Prostate gland (tissue), 2 donors: ENCODE data around the gene CEP104. TPM values are rescaled to one million over a fixed set of nuclear protein-coding genes. Genes with fewer than 3 reads are reported as not detected.

Experiments
- DNase-seq: peaks from one replicate; pipeline ENCODE4 v3.0.0-alpha.2; 2019; ENCODE audit warnings: low spot score
- H3K27ac ChIP-seq, 2 donors: fragments of 200-600 bp; sonication (generic); 2 replicates each; pipeline ENCODE4 v1.5.1; 2017 to 2019
- H3K27me3 ChIP-seq: fragments of 200-600 bp; sonication (generic); replicated peaks from 2 replicates; pipeline ENCODE4 v1.5.1; 2019; ENCODE audit not compliant: insufficient read depth
- H3K36me3 ChIP-seq, 2 donors: fragments of 200-600 bp; sonication (generic); 1 replicate in 1 of 2; 2 replicates in 1 of 2; pipeline versions ENCODE4 v1.5.1 to v1.8.1; 2017 to 2019
- H3K4me1 ChIP-seq: fragments of 200-600 bp; sonication (generic); replicated peaks from 2 replicates; pipeline ENCODE4 v1.5.1; 2019
- H3K4me3 ChIP-seq, 2 donors: fragments of 200-600 bp; sonication (generic); 2 replicates each; pipeline ENCODE4 v1.5.1; 2017 to 2019
- H3K9me3 ChIP-seq: fragments of 200-600 bp; sonication (generic); 2 replicates; pipeline ENCODE4 v1.5.1; 2017
- CTCF ChIP-seq, 4 experiments: fragments of 200-600 bp in 2 of 4; fragments of 450-650 bp in 2 of 4; sonication (generic) in 2 of 4; IDR thresholded peaks; 1 replicate in 3 of 4; 2 replicates in 1 of 4; pipeline ENCODE4 v1.5.1; 2016 to 2019; ENCODE audit warnings: antibody characterized with exemption in 4 of 4, mild to moderate bottlenecking in 2 of 4, moderate library complexity in 2 of 4
- POLR2A ChIP-seq: fragments of 450-650 bp; IDR thresholded peaks from one replicate; pipeline ENCODE4 v1.6.1; 2016; ENCODE audit warnings: antibody characterized with exemption, mild to moderate bottlenecking
- POLR2AphosphoS5 ChIP-seq: sonication (generic); formaldehyde crosslinking; IDR thresholded peaks from one replicate; pipeline ENCODE4 v1.6.1; 2017; ENCODE audit warnings: antibody characterized with exemption
- WGBS: methylation state at CpG from one replicate; pipeline ENCODE4 v1.1.5; 2018; 5-methylcytosine and 5-hydroxymethylcytosine counted together
- intact Hi-C: fragments of 100-400 bp; cut with DNase I; formaldehyde crosslinking; loops from one replicate; pipeline ENCODE4 v1.14.2; 2022
- total RNA-seq, 2 donors: library from RNA; depleted of rRNA; stranded (reverse); fragments of >200 nt; gene quantifications; one replicate each; pipeline ENCODE4 v1.1.0, GENCODE V29; 2016

The CEP104 gene
- total RNA-seq, 2 donors from 2014 or later: 20.9 to 28.5 TPM

GRCh38 chr1:3817821-3818597, 39.0 kb downstream of the CEP104 start:
- peaks cover 0 to 11% of the 10 kb centered on the region in 2 donors for H3K36me3 ChIP-seq

GRCh38 chr1:3817138-3817740, 39.8 kb downstream of the CEP104 start:
- Histone ChIP-seq H3K4me3 (no peak overlapping the region), H3K27ac (no peak overlapping the region), H3K36me3 (peaks cover 0 to 9% of the 10 kb centered on the region in 2 donors), H3K27me3 (no peaks in the 10 kb centered on the region), H3K4me1 (no peaks in the 10 kb centered on the region), H3K9me3 (no peaks in the 10 kb centered on the region)
- DNase-seq: no peak
- intact Hi-C loops: no loop called here
- TF ChIP-seq CTCF (IDR thresholded peaks at IDR 0.05): no peak
- no peak for TF ChIP-seq POLR2AphosphoS5
- TF ChIP-seq POLR2A: no peak
- WGBS: 93% methylated on average over 17 of the region's 17 CpGs

More at GRCh38 chr1:3817821-3818597, 39.0 kb downstream of the CEP104 start:
- DNase-seq: no peak
- Histone ChIP-seq H3K4me3 (no peak overlapping the region), H3K27me3 (no peaks in the 10 kb centered on the region), H3K9me3 (no peaks in the 10 kb centered on the region), H3K27ac (no peak overlapping the region), H3K4me1 (no peaks in the 10 kb centered on the region)
- intact Hi-C loops: no loop called here
- no peak for TF ChIP-seq POLR2AphosphoS5
- no peak for TF ChIP-seq POLR2A
- TF ChIP-seq CTCF (IDR thresholded peaks at IDR 0.05): no peak
- 89% methylated on average over 28 of the region's 28 CpGs for WGBS

DNA sequence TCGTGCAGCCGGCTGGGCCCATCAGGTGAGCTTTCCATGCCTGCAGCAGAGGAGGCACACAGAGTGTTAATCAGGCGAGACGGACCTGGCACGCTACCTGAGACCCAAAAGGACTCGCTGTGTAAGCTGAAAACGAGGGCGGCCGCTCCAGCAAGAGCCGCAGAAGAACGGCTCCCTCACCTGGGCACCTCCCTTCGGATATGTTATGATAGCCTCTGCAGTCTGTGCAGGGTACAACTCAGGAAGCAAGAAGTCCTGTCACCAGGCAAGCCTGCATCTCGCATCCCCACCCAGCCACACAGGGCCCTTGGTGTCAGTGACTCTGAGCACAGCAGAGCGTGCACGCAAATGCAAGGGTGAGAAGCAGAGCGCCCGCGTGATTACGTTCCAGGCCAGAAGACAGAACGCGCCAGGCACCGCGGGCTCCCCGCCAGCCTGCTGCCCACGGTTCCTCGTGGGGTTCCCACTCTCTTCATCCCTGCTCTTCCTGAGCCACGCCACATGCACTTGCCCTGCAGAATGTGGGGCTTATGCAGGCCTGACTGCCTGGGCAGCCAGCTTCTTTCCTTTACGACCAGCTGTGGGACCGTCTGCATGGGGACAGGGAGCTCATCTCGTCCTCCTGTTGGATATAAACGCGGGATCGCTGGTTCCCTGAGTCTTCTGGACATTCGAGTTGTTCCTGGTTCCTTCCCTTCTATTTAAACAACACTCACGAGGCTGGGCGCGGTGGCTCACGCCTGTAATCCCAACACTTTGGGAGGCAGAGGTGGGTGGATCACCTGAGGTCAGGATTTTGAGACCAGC, 40.5 kb downstream of the CEP104 start:
- Histone ChIP-seq H3K36me3 (peaks cover 0 to 8% of the 10 kb centered on the region in 2 donors), H3K4me1 (no peaks in the 10 kb centered on the region), H3K9me3 (no peaks in the 10 kb centered on the region), H3K27ac (no peak overlapping the region), H3K27me3 (no peaks in the 10 kb centered on the region), H3K4me3 (no peak overlapping the region)
- TF ChIP-seq POLR2A (no peak), CTCF (IDR thresholded peaks at IDR 0.05) (no peak), POLR2AphosphoS5 (no peak)
- WGBS: 88% methylated on average over 38 of the region's 38 CpGs
- DNase-seq: no peak
- intact Hi-C loops: no loop called here

- Histone ChIP-seq H3K27ac (no peak overlapping the region), H3K4me1 (no peaks in the 10 kb centered on the region), H3K4me3 (no peak overlapping the region), H3K27me3 (no peaks in the 10 kb centered on the region), H3K36me3 (peaks cover 0 to 8% of the 10 kb centered on the region in 2 donors), H3K9me3 (no peaks in the 10 kb centered on the region)
- WGBS: 92% methylated on average over 42 of the region's 42 CpGs
- TF ChIP-seq CTCF (IDR thresholded peaks at IDR 0.05): no peak
- TF ChIP-seq POLR2AphosphoS5: no peak
- TF ChIP-seq POLR2A: no peak
- intact Hi-C loops: no loop called here
- DNase-seq: no peak
These were observed 42.0 kb downstream of the CEP104 start for GRCh38 chr1:3814771-3815561.
